Cardiac muscle cell (in vitro differentiated cells and primary cell): ENCODE results near the gene CA9. TPM values are rescaled to one million over a fixed set of nuclear protein-coding genes. Genes with fewer than 3 reads are reported as not detected.

Experiments used
- DNase-seq, 2 donors: peaks; one replicate each; pipeline versions ENCODE4 v3.0.0 to v3.0.0-alpha.2; 2010 to 2017; ENCODE audit warnings: low read depth in 1 of 2, low spot score in 1 of 2
- H3K27ac ChIP-seq: fragments of 200-600 bp; sonication (generic); 2 replicates; pipeline ENCODE4 v1.5.1; 2016
- H3K27me3 ChIP-seq: fragments of 200-600 bp; sonication (generic); 2 replicates; pipeline ENCODE4 v1.6.0; 2016; ENCODE audit warnings: control low read depth
- H3K36me3 ChIP-seq: fragments of 200-600 bp; sonication (generic); 2 replicates; pipeline ENCODE4 v1.5.1; 2016; ENCODE audit warnings: control low read depth
- H3K4me1 ChIP-seq: fragments of 200-600 bp; sonication (generic); 2 replicates; pipeline ENCODE4 v1.8.1; 2017; ENCODE audit warnings: low read depth, mild to moderate bottlenecking, mixed run types
- H3K4me3 ChIP-seq: fragments of 200-600 bp; sonication (generic); 2 replicates; pipeline ENCODE4 v1.5.1; 2016; ENCODE audit warnings: mild to moderate bottlenecking
- H3K9me3 ChIP-seq: fragments of 200-600 bp; sonication (generic); 2 replicates; pipeline ENCODE4 v1.5.1; 2017; ENCODE audit warnings: low read depth, mild to moderate bottlenecking, control low read depth
- polyA plus RNA-seq: library from polyadenylated mRNA; unstranded; fragments of >200 nt; fragmentation: Nextera tagmentation; extraction: Ambion mirVana; gene quantifications from 2 replicates; pipeline ENCODE4 v1.2.1, GENCODE V29; 2016
- total RNA-seq: library from RNA; depleted of rRNA; stranded (reverse); fragments of >200 nt; gene quantifications from 2 replicates; pipeline ENCODE4 v1.2.3, GENCODE V29; 2016
- TF ChIP-seq, protein P1 (sequence below): IDR thresholded peaks from 2 replicates; pipeline ENCODE4 v1.5.1; 2012; ENCODE audit warnings: low read depth, mild to moderate bottlenecking, low read length

The CA9 gene
- total and polyA plus RNA-seq, 2 experiments from 2014 or later = 2.4 to 2.6 TPM

DNA sequence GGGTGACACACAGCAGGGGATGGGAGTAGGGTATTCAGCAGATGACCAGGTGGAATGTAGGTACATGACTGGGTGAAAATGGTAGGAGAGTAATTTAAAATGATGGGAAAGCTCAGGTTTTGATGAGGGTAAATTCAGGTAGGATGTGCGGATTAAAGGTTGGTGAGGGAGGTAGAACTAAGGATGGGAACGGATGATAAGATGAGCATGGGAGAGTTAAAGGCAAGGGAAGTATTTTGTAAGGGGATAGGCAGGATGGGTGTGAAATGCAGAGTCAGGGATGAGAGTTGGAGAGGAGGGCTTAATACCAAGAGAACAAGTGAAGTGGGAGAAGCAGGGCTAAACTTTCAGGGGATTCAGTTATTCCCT lies 56.7 kb downstream of the CA9 start:
- H3K9me3 ChIP-seq = no peaks in the 10 kb centered on the region
- H3K36me3 ChIP-seq = peaks cover 14% of the 10 kb centered on the region
- peaks cover 53% of the 10 kb centered on the region for H3K4me1 ChIP-seq
- H3K27me3 ChIP-seq = no peaks in the 10 kb centered on the region
- H3K27ac ChIP-seq = peak overlapping the region; percentile 100
- no peak for DNase-seq
- peak overlapping the region; percentile 76 for H3K4me3 ChIP-seq
- TF ChIP-seq, protein P1, sequence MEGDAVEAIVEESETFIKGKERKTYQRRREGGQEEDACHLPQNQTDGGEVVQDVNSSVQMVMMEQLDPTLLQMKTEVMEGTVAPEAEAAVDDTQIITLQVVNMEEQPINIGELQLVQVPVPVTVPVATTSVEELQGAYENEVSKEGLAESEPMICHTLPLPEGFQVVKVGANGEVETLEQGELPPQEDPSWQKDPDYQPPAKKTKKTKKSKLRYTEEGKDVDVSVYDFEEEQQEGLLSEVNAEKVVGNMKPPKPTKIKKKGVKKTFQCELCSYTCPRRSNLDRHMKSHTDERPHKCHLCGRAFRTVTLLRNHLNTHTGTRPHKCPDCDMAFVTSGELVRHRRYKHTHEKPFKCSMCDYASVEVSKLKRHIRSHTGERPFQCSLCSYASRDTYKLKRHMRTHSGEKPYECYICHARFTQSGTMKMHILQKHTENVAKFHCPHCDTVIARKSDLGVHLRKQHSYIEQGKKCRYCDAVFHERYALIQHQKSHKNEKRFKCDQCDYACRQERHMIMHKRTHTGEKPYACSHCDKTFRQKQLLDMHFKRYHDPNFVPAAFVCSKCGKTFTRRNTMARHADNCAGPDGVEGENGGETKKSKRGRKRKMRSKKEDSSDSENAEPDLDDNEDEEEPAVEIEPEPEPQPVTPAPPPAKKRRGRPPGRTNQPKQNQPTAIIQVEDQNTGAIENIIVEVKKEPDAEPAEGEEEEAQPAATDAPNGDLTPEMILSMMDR = no peak

Other genes starting within 250 kb of the CA9 start
- gene RUSC2, start 183.8 kb upstream of the CA9 start, total RNA-seq = 18.7 and 25.3 TPM in 2 replicates
- 13.8 and 18.7 TPM in 2 replicates for gene RUSC2, start 183.8 kb upstream of the CA9 start, polyA plus RNA-seq
- gene TESK1, start 68.7 kb upstream of the CA9 start, total RNA-seq = 32.4 and 42.5 TPM in 2 replicates
- gene TESK1, start 68.7 kb upstream of the CA9 start, polyA plus RNA-seq = 30.3 and 30.8 TPM in 2 replicates
- gene CD72, start 55.5 kb upstream of the CA9 start, total RNA-seq = 1.4 and 5.1 TPM in 2 replicates
- gene CD72, start 55.5 kb upstream of the CA9 start, polyA plus RNA-seq = 2.3 and 12.3 TPM in 2 replicates
- not detected in 2 replicates for gene SIT1, start 23.0 kb upstream of the CA9 start, total RNA-seq
- 0.21 and 0.46 TPM in 2 replicates for gene SIT1, start 23.0 kb upstream of the CA9 start, polyA plus RNA-seq
- 6,299 and 17,487 TPM in 2 replicates for gene RMRP, start 15.9 kb upstream of the CA9 start, total RNA-seq
- gene RMRP, start 15.9 kb upstream of the CA9 start, polyA plus RNA-seq = not detected in 2 replicates
- 26.5 and 29.3 TPM in 2 replicates for gene CCDC107, start 15.6 kb upstream of the CA9 start, total RNA-seq
- gene CCDC107, start 15.6 kb upstream of the CA9 start, polyA plus RNA-seq = 68.5 and 75.1 TPM in 2 replicates
- 1.5 and 12.6 TPM in 2 replicates for gene ARHGEF39, start 8.7 kb upstream of the CA9 start, total RNA-seq
- 5.6 and 36.9 TPM in 2 replicates for gene ARHGEF39, start 8.7 kb upstream of the CA9 start, polyA plus RNA-seq
- 645 and 899 TPM in 2 replicates for gene TPM2, start 16.0 kb downstream of the CA9 start, total RNA-seq
- gene TPM2, start 16.0 kb downstream of the CA9 start, polyA plus RNA-seq = 761 and 1,591 TPM in 2 replicates
- 172 and 178 TPM in 2 replicates for gene TLN1, start 58.3 kb downstream of the CA9 start, total RNA-seq
- gene TLN1, start 58.3 kb downstream of the CA9 start, polyA plus RNA-seq = 96.0 and 98.0 TPM in 2 replicates
- 45.7 and 51.5 TPM in 2 replicates for gene CREB3, start 58.7 kb downstream of the CA9 start, total RNA-seq
- 62.3 and 84.2 TPM in 2 replicates for gene CREB3, start 58.7 kb downstream of the CA9 start, polyA plus RNA-seq
- 132 and 157 TPM in 2 replicates for gene GBA2, start 75.3 kb downstream of the CA9 start, total RNA-seq
- gene GBA2, start 75.3 kb downstream of the CA9 start, polyA plus RNA-seq = 135 and 140 TPM in 2 replicates
- gene RGP1, start 75.4 kb downstream of the CA9 start, total RNA-seq = 24.1 and 30.4 TPM in 2 replicates
- gene RGP1, start 75.4 kb downstream of the CA9 start, polyA plus RNA-seq = 17.9 and 21.8 TPM in 2 replicates
- gene MSMP, start 80.3 kb downstream of the CA9 start, total RNA-seq = not detected in 2 replicates
- not detected in 2 replicates for gene MSMP, start 80.3 kb downstream of the CA9 start, polyA plus RNA-seq
- 12.5 and 12.6 TPM in 2 replicates for gene NPR2, start 117.7 kb downstream of the CA9 start, total RNA-seq
- gene NPR2, start 117.7 kb downstream of the CA9 start, polyA plus RNA-seq = 13.2 and 16.2 TPM in 2 replicates
- 2.9 and 3.7 TPM in 2 replicates for gene SPAG8, start 138.3 kb downstream of the CA9 start, total RNA-seq
- 4.2 and 6.1 TPM in 2 replicates for gene SPAG8, start 138.3 kb downstream of the CA9 start, polyA plus RNA-seq
- 48.5 and 83.9 TPM in 2 replicates for gene HINT2, start 141.1 kb downstream of the CA9 start, total RNA-seq
- 161 and 177 TPM in 2 replicates for gene HINT2, start 141.1 kb downstream of the CA9 start, polyA plus RNA-seq
- gene FAM221B, start 154.8 kb downstream of the CA9 start, total RNA-seq = not detected in 2 replicates
- gene FAM221B, start 154.8 kb downstream of the CA9 start, polyA plus RNA-seq = 0.57 and 0.66 TPM in 2 replicates
- 15.0 and 17.9 TPM in 2 replicates for gene TMEM8B, start 155.3 kb downstream of the CA9 start, total RNA-seq
- gene TMEM8B, start 155.3 kb downstream of the CA9 start, polyA plus RNA-seq = 17.0 and 21.8 TPM in 2 replicates
- gene OR13J1, start 196.5 kb downstream of the CA9 start, total RNA-seq = not detected in 2 replicates
- not detected in 2 replicates for gene OR13J1, start 196.5 kb downstream of the CA9 start, polyA plus RNA-seq
- not detected in 2 replicates for gene HRCT1, start 232.3 kb downstream of the CA9 start, total RNA-seq
- gene HRCT1, start 232.3 kb downstream of the CA9 start, polyA plus RNA-seq = not detected in 2 replicates
- 0.07 and 0.09 TPM in 2 replicates for gene SPAAR, start 235.6 kb downstream of the CA9 start, total RNA-seq
- 0.15 TPM in 1 of 2 replicates, not detected in the other for gene SPAAR, start 235.6 kb downstream of the CA9 start, polyA plus RNA-seq